ENCODE measurements around the gene ZZZ3.

DNA sequence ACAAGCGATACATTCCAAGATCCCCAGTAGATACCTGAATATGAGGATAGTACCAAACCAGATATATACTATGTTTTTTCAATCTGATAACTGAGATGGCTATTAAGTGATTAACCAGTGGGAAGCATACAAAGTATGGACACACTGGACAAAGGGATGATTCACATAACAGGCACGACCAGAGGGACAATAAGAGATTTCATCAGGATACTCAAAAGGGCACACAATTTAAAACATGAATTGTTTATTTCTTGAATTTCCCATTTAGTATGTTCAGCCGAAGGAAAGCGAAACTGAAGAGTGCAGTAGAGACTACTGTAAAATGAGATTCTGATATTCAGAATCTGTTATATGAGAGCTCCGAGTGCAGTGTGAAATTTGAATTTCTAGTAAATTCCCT is 10.6 kb downstream of the ZZZ3 start:
- TF ChIP-seq, protein P1, sequence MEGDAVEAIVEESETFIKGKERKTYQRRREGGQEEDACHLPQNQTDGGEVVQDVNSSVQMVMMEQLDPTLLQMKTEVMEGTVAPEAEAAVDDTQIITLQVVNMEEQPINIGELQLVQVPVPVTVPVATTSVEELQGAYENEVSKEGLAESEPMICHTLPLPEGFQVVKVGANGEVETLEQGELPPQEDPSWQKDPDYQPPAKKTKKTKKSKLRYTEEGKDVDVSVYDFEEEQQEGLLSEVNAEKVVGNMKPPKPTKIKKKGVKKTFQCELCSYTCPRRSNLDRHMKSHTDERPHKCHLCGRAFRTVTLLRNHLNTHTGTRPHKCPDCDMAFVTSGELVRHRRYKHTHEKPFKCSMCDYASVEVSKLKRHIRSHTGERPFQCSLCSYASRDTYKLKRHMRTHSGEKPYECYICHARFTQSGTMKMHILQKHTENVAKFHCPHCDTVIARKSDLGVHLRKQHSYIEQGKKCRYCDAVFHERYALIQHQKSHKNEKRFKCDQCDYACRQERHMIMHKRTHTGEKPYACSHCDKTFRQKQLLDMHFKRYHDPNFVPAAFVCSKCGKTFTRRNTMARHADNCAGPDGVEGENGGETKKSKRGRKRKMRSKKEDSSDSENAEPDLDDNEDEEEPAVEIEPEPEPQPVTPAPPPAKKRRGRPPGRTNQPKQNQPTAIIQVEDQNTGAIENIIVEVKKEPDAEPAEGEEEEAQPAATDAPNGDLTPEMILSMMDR (IDR thresholded peaks at IDR 0.05 in 4 of 5, conservative IDR thresholded peaks at IDR 0.05 in 1 of 5) = no peak
- no peak for TF ChIP-seq POLR2A (IDR thresholded peaks at IDR 0.05)
